Lower leg skin (tissue), 4 donors: ENCODE data around the gene SRP14. TPM values are rescaled to one million over a fixed set of nuclear protein-coding genes. Genes with fewer than 3 reads are reported as not detected.

Source experiments
- DNase-seq, 2 donors: peaks; one replicate each; pipeline ENCODE4 v3.0.0-alpha.2; 2019; ENCODE audit warnings: low spot score in 2 of 2
- H3K4me3 ChIP-seq: fragments of 200-600 bp; sonication (generic); 2 replicates; pipeline ENCODE4 v1.5.1; 2017; ENCODE audit warnings: mild to moderate bottlenecking, low read depth; ENCODE audit not compliant: poor library complexity, severe bottlenecking
- POLR2A ChIP-seq, 2 donors: fragments of 450-650 bp; IDR thresholded peaks; one replicate each; pipeline ENCODE4 v1.6.1; 2016 to 2017; ENCODE audit warnings: antibody characterized with exemption in 2 of 2, mild to moderate bottlenecking in 1 of 2, moderate library complexity in 1 of 2
- WGBS, 2 donors: methylation state at CpG; one replicate each; pipeline ENCODE4 v1.1.5; 2018; 5-methylcytosine and 5-hydroxymethylcytosine counted together
- intact Hi-C: fragments of 100-400 bp; cut with DNase I; formaldehyde crosslinking; loops from one replicate; pipeline ENCODE4 v1.15.0; 2023; ENCODE audit warnings: low total_unique reads
- total RNA-seq, 4 donors: library from RNA; depleted of rRNA; stranded (reverse); fragments of >200 nt; gene quantifications; one replicate each; pipeline ENCODE4 v1.1.0, GENCODE V29; 2016
- TF ChIP-seq, protein P1 (sequence below), 3 donors: fragments of 450-650 bp; IDR thresholded peaks; one replicate each; pipeline ENCODE4 v1.5.1; 2016; ENCODE audit warnings: antibody characterized with exemption in 3 of 3, mild to moderate bottlenecking in 3 of 3, moderate library complexity in 2 of 3

SRP14 gene
- total RNA-seq, 4 donors from 2014 or later = 177 to 220 (median 201) TPM

DNA sequence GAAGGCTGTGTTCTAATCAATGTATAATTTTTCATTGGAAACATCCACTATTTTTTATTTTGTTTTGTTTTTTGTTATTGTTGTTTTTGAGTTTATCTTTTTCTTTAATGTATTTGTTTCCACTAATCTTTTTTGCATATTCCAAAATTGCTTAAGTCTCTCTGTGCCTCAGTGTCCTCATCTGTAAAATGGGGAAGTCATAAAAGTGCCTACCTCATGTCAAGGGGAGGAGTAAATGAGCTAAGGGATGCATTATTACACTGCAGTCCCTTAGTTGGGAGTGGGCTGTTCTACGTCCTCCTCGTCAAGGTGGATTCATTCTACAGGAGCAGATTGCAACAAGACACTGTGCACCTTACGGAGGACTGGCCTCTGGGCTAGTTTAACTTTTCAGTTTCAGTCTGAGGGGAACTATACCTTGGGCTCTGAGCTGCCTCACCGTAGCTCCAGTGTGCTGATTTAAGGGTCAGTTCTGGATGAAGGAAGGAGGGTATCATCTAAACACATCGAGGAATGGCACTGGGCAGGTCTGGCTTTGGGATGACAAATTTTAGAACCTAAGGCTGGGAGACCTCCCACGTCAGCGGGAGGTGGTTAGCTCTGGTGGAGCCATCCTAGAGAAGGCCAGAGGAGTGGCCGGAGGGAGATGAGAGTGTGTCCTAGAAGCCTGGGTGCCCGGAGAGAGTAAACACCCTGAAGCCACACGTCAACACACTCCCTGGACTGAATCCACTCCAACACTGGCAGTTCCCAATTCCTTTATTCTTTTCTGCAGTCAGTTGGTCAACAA is 5.1 kb upstream of the SRP14 start:
- intact Hi-C loops = loop anchor here (10.0 kb wide), 1 partner anchor 61 kb away; the partner anchor contains the start of gene BMF

DNA sequence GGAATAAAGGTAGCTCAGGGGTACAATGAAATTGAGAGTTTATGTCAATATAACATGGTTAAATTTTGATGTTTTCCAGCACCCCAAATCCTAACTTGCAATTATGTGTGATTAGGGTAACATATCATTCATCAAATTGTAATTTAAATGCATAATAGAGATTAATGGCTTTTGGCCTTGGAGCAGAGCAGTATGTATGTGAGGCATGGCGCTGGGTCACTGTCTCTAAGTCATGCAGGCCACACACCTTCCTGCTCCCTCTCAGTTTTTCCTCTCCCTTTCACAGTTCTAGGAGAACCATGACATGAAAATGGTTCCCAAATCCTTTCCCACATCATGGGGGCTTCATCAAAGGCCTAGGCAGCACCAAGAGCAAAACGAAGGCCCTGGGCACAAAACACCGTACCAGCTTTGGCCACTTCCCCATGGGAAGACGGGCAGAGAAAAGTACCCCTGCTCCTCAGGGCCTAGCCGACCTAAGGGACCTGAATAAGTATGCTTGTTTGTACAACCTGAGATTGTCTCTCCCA is 3.9 kb upstream of the SRP14 start:
- no peak for DNase-seq
- no peak overlapping the region for H3K4me3 ChIP-seq
- intact Hi-C loops = loop anchor here (10.0 kb wide), 1 partner anchor 62 kb away; the partner anchor contains the start of gene BMF
- WGBS, 2 donors = 87 to 89% methylated on average over 5 of the region's 5 CpGs
- TF ChIP-seq, protein P1, sequence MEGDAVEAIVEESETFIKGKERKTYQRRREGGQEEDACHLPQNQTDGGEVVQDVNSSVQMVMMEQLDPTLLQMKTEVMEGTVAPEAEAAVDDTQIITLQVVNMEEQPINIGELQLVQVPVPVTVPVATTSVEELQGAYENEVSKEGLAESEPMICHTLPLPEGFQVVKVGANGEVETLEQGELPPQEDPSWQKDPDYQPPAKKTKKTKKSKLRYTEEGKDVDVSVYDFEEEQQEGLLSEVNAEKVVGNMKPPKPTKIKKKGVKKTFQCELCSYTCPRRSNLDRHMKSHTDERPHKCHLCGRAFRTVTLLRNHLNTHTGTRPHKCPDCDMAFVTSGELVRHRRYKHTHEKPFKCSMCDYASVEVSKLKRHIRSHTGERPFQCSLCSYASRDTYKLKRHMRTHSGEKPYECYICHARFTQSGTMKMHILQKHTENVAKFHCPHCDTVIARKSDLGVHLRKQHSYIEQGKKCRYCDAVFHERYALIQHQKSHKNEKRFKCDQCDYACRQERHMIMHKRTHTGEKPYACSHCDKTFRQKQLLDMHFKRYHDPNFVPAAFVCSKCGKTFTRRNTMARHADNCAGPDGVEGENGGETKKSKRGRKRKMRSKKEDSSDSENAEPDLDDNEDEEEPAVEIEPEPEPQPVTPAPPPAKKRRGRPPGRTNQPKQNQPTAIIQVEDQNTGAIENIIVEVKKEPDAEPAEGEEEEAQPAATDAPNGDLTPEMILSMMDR (IDR thresholded peaks at IDR 0.05) = no peak
- no peak for TF ChIP-seq POLR2A (IDR thresholded peaks at IDR 0.05)

More for the DNA sequence above, 5.1 kb upstream of the SRP14 start:
- no peak overlapping the region for H3K4me3 ChIP-seq
- 78% methylated on average over 10 of the region's 10 CpGs for WGBS, 2 donors
- DNase-seq = no peak
- TF ChIP-seq, protein P1 (IDR thresholded peaks at IDR 0.05) = no peak
- no peak for TF ChIP-seq POLR2A (IDR thresholded peaks at IDR 0.05)

GRCh38 chr15:40040770-40041169 is 1.8 kb upstream of the SRP14 start:
- intact Hi-C loops = loop anchor here (10.0 kb wide), 1 partner anchor 64 kb away; the partner anchor contains the start of gene BMF
- no peak overlapping the region for H3K4me3 ChIP-seq
- 66 to 89% methylated on average over 3 of the region's 3 CpGs for WGBS, 2 donors
- TF ChIP-seq, protein P1 (IDR thresholded peaks at IDR 0.05) = no peak
- TF ChIP-seq POLR2A (IDR thresholded peaks at IDR 0.05) = no peak
- DNase-seq = no peak

DNA sequence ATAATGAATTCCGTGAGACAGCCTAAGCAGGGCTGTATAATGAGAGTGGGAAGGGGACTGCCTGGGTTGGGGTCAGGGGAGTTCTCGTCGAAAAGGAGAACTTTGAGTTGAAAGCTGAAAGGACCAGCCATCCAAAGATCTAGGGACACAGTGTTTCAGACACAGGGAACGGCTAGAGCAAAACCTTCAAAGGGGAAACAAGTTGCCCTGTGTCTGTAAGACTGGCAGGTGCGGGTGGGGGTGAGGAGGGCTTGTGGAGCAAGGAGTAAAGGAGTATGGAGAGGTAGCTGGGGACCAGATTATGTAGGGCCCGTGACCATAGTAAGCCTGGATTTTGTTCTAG is 1.3 kb upstream of the SRP14 start:
- TF ChIP-seq, protein P1 (IDR thresholded peaks at IDR 0.05) = no peak
- no peak for TF ChIP-seq POLR2A (IDR thresholded peaks at IDR 0.05)
- H3K4me3 ChIP-seq = no peak overlapping the region
- 68 to 69% methylated on average over 6 of the region's 6 CpGs for WGBS, 2 donors
- DNase-seq = no peak
- intact Hi-C loops = loop anchor here (10.0 kb wide), 1 partner anchor 65 kb away; the partner anchor contains the start of gene BMF

DNA sequence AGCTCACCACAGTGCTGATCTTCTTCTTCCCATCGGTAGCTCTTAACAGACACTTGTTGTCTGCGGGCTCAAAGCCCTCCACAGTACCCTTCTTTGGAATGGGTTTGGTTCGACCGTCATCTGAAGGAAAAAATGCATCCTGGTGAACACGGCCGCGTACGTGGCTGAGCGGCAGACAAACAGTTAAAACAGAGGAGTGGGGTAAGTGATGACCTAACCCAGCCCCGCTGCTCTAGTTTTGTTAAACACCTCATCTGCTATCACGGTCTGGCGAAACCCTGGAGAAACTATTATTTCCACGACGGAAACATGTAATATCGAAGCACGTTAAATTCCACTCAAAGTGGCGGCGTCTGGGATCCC is 725 bp downstream of the SRP14 start:
- no peak for DNase-seq
- peak overlapping the region; percentile 75 for H3K4me3 ChIP-seq
- intact Hi-C loops = no loop called here
- 1 to 2% methylated on average over 18 of the region's 18 CpGs for WGBS, 2 donors
- TF ChIP-seq, protein P1 (IDR thresholded peaks at IDR 0.05) = no peak
- TF ChIP-seq POLR2A (IDR thresholded peaks at IDR 0.05) = no peak
